AG09309 (cell line): ENCODE data around the gene NNMT.

Source experiments
- DNase-seq: peaks from one replicate; pipeline ENCODE4 v3.0.0-alpha.2; 2010; ENCODE audit warnings: low read depth
- H3K4me3 ChIP-seq: 2 replicates; pipeline ENCODE4 v1.5.1; 2011; ENCODE audit warnings: mild to moderate bottlenecking, low read depth, low read length, moderate library complexity; ENCODE audit not compliant: control insufficient read depth
- TF ChIP-seq, protein P1 (sequence below): IDR thresholded peaks from 2 replicates; pipeline ENCODE4 v1.5.1; 2011; ENCODE audit warnings: mild to moderate bottlenecking, low read depth, low read length, inconsistent platforms; ENCODE audit not compliant: insufficient read depth, control insufficient read depth; ENCODE audit errors: missing control alignments

The NNMT gene

DNA sequence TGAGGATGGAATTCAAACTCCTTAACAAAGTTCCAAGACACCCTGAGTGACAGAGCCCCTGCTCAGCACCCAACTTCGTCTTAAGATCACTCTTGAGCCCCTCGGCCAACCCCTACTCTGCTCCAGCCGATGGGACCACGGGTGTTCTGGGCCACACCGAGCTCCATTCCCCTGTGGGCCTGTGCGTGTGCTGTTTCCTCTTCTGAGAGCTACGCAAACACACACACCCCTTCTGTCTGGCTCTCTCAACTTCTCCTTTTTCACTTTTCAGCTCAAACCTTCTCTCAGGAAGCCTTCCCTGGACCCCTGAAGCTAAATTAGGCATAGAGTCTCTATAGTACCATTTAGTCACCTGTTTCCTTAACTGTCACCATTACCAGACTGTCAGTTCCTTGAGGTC, 37.5 kb upstream of the NNMT start:
- H3K4me3 ChIP-seq, result no peak overlapping the region
- DNase-seq, result no peak
- TF ChIP-seq, protein P1, sequence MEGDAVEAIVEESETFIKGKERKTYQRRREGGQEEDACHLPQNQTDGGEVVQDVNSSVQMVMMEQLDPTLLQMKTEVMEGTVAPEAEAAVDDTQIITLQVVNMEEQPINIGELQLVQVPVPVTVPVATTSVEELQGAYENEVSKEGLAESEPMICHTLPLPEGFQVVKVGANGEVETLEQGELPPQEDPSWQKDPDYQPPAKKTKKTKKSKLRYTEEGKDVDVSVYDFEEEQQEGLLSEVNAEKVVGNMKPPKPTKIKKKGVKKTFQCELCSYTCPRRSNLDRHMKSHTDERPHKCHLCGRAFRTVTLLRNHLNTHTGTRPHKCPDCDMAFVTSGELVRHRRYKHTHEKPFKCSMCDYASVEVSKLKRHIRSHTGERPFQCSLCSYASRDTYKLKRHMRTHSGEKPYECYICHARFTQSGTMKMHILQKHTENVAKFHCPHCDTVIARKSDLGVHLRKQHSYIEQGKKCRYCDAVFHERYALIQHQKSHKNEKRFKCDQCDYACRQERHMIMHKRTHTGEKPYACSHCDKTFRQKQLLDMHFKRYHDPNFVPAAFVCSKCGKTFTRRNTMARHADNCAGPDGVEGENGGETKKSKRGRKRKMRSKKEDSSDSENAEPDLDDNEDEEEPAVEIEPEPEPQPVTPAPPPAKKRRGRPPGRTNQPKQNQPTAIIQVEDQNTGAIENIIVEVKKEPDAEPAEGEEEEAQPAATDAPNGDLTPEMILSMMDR, result no peak

DNA sequence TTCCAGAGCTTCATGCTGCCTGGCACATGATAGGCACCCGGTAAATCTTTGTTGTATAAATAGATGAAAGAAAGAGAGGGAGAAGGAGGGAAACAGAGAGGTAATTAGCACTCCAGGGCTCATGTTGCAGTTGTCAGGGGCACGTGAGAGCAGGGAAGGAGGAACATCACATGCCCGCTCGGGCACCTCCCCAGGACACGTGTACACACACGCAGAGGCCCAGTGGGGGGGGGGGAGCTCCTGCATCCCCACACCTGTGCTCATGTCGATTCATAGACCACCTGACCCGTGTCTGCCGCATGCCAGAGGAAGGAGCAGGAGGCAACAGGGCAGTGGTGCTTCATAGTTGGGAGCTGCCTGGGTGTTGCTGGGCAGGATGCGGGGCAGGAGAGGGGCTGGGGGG, 37.1 kb upstream of the NNMT start:
- TF ChIP-seq, protein P1, result no peak
- no peak overlapping the region for H3K4me3 ChIP-seq
- DNase-seq, result no peak

DNA sequence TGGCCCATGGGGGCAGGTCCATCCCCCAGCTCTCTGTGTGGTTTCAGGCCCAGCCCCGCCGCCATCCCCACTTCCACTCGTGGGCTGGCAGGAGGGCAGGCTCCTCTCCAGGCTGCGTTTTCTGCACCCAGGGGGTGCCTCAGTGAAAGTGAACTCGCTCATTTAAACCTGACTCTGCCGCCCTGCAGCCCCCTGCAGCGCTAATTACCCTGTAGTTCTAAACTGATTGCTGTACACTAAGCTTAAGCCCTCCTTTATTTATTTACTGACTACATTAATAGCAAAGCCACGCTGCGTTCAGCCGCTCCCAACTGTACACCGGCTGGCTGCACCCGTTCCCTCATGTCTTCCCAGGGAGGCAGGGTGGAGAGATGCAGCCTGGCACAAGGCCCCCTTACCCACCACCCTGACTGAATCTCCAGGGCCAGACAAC, 36.6 kb upstream of the NNMT start:
- H3K4me3 ChIP-seq, result no peak overlapping the region
- TF ChIP-seq, protein P1, result no peak
- no peak for DNase-seq

DNA sequence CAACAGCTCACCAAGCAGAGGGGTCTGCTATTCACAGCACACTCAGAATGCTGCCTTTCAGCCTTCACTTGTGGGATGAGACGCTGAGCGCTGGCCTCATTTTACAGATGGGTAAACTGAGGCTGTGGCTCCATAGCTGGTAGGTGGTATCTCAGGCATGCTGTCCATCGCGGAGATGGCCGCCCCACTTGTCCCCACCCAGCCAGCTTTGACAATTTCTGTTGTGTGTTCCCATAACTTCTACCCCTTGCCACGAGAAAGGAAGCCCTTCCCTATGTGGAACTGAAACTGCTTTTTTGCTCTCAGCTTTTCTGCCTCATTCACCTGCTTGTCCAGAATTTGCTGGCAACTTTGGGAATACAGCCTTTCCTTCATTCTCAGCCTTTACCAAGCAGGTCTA, 36.1 kb upstream of the NNMT start:
- no peak for DNase-seq
- TF ChIP-seq, protein P1, result no peak
- no peak overlapping the region for H3K4me3 ChIP-seq

DNA sequence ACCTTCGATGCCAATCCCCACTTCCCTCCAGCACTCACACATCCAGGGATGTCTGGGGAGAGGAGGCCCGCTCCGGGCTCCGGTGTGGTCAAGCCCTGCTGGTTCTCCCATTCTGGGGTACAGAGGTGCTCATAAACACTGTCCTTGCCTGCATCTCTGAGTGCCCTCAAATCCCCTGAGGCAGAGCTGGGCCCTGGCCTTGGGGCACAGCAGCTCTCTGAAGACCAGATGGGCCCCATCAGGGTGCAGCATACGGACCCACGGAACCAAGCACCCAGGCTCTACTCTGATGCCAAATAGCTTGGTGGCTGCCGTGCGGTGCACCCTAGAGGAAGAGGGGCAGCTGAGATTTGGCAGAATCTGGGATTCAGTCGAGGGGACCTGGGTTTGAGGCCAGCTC, 35.7 kb upstream of the NNMT start:
- H3K4me3 ChIP-seq, result no peak overlapping the region
- DNase-seq, result no peak
- TF ChIP-seq, protein P1, result no peak

DNA sequence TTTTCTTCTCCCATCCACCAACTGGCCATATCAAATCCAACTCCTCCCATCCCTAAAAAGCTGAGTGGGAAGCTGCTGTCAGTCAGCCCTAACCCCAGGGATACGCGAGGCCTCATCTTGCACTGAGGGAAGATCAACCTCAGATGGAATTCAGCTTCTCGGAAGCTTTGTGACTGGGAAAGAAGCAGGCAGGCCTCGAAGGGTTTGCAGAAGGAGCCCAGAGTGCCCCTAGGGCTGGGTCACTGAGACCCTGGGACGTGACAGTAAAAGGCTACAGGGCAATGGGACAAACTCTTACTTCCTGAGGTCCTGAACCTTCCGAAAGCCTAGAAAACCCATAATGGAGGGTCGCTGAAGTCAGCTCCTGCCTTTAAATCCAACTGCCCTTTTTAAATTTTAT, 34.4 kb upstream of the NNMT start:
- TF ChIP-seq, protein P1, result no peak
- no peak for DNase-seq
- H3K4me3 ChIP-seq, result no peak overlapping the region

DNA sequence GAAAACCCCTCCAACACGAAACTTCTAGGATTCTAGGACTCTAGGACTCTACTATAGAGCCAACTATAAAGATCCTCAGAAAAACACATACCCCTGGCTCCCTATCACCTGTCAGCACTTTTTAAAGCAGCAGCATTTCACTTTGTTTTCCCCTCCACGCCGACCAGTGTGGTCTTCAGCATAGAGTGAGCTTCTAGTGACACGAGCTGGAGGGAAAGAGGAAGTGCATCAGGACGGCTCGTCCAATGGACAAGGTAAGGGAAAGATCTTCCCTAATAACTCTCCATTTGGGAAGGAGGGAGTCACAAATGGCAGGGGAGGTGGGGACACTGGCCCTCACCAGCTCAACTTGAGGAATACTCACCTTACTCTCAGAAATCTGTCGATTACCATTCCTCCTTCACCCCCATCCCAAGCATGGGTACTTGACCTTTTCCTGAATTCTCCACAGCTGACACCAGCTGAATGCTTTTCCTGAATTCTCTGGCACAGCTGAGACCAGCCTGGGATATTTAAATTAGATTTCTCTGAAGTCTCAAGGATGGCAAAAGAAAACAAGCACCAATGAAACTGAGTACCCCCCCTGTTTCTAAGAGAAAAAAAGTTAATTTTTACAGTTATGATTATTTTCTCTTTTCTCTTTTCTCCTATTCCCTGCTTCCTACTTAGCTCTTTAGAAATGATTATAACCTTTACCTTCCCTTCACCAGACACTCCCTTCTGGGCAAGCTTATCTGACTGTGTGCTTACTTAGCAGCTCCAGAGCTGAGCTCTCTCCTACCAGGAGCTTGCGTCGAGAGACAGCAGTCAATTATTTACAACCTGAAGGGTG, 33.3 kb upstream of the NNMT start:
- TF ChIP-seq, protein P1, result peak; percentile 84
- no peak overlapping the region for H3K4me3 ChIP-seq
- DNase-seq, result no peak
